Left lung (tissue), 10 donors: ENCODE data around the gene RPLP2. TPM values are rescaled to one million over a fixed set of nuclear protein-coding genes. Genes with fewer than 3 reads are reported as not detected.

ENCODE experiments used
- ATAC-seq: fragments of 200-7000 bp; cut with Tn5 transposase; one replicate; pipeline ENCODE4 v1.9.1; 2020; ENCODE audit warnings: moderate library complexity
- DNase-seq, 4 donors: peaks; one replicate each; pipeline ENCODE4 v3.0.0-alpha.2; 2013 to 2020
- H3K27ac ChIP-seq, 2 donors: fragments of 200-600 bp; sonication (generic) in 1 of 2; one replicate each; pipeline versions ENCODE4 v1.5.0 to v1.8.0; 2020 to 2021
- H3K27me3 ChIP-seq, 2 donors: fragments of 200-600 bp; sonication (generic) in 1 of 2; one replicate each; pipeline versions ENCODE4 v1.5.0 to v1.8.0; 2020 to 2021
- H3K36me3 ChIP-seq, 2 donors: fragments of 200-600 bp; sonication (generic) in 1 of 2; one replicate each; pipeline versions ENCODE4 v1.5.0 to v1.8.0; 2020 to 2021
- H3K4me1 ChIP-seq, 2 donors: fragments of 200-600 bp; one replicate each; pipeline ENCODE4 v1.8.0; 2021
- H3K4me3 ChIP-seq, 2 donors: fragments of 200-600 bp; sonication (generic) in 1 of 2; one replicate each; pipeline versions ENCODE4 v1.5.0 to v1.8.0; 2020 to 2021; ENCODE audit warnings: mild to moderate bottlenecking in 1 of 2
- H3K9me3 ChIP-seq, 2 donors: fragments of 200-600 bp; sonication (generic) in 1 of 2; one replicate each; pipeline versions ENCODE4 v1.5.0 to v1.8.0; 2020 to 2021
- intact Hi-C, 2 donors: fragments of 100-400 bp; cut with DNase I; formaldehyde crosslinking; loops; one replicate each; pipeline versions ENCODE4 v1.11.2 to v1.14.2; 2022
- polyA plus RNA-seq, 6 donors: library from polyadenylated mRNA; unstranded; fragments of 120-200 nt; gene quantifications; one replicate each; pipeline ENCODE4 v1.2.1, GENCODE V29; 2013; ENCODE audit not compliant: insufficient read length in 6 of 6
- total RNA-seq, 2 donors: library from RNA; stranded (reverse); fragmentation: NEBNext Ultra II Directional; extraction: Animal tissue kit (Norgen Biotek cat#: 25700); gene quantifications; one replicate each; pipeline ENCODE4 v1.2.1, GENCODE V29; 2021
- TF ChIP-seq, protein P1 (sequence below), 2 donors: fragments of 200-600 bp; sonication (generic) in 1 of 2; IDR thresholded peaks; one replicate each; pipeline versions ENCODE4 v1.5.0 to v1.8.0; 2021; ENCODE audit warnings: antibody characterized with exemption in 2 of 2
- donor health status: DM: no; HTN: yes; CAD: no.
- donor health status: DM: no; HTN: no; CAD: no.

Gene RPLP2
- total and polyA plus RNA-seq, 8 donors: 1,154 to 1,802 (median 1,390) TPM

DNA sequence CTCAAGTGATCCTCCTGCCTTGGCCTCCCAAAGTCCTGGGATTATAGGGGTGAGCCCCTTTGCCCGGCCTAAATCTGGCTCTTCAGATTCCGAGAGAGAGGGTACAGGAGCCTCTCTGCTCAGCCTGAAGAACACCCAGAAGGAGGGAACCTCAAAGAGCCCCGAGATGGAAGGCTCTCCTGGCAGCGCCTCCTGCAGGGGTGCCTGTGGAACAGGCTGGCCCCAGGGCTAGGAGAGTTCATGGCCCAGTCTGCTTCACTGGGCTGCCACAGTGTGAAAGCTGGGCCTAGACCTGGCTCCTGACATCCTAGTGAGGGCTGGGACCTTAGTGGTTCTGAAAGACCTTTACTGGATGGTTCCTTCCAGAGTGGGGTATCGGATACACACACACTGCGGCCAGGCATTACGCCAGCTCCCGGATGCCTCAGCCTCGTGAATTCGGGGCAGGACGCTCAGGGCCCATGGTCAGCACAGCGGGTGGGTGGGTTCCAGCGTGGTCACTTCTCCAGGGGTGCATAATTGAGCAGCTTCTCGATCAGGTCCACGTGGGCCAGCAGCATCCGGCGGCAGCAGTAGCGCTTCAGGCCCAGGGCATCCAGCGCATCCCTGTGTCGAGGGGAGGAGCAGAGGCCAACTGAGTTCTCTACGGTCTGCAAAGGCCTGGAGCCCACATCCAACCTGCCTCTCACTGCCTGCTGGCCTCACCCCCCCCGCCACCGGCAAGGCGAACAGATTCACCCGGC is 30.3 kb downstream of the RPLP2 start:
- TF ChIP-seq, protein P1, sequence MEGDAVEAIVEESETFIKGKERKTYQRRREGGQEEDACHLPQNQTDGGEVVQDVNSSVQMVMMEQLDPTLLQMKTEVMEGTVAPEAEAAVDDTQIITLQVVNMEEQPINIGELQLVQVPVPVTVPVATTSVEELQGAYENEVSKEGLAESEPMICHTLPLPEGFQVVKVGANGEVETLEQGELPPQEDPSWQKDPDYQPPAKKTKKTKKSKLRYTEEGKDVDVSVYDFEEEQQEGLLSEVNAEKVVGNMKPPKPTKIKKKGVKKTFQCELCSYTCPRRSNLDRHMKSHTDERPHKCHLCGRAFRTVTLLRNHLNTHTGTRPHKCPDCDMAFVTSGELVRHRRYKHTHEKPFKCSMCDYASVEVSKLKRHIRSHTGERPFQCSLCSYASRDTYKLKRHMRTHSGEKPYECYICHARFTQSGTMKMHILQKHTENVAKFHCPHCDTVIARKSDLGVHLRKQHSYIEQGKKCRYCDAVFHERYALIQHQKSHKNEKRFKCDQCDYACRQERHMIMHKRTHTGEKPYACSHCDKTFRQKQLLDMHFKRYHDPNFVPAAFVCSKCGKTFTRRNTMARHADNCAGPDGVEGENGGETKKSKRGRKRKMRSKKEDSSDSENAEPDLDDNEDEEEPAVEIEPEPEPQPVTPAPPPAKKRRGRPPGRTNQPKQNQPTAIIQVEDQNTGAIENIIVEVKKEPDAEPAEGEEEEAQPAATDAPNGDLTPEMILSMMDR (IDR thresholded peaks at IDR 0.05): no peak
- peaks cover 21 to 76% of the 10 kb centered on the region in 2 donors for H3K4me1 ChIP-seq
- intact Hi-C loops: no loop called here
- DNase-seq (no peak), ATAC-seq (no peak)
- H3K9me3 ChIP-seq: no peaks in the 10 kb centered on the region
- H3K27ac ChIP-seq: peak overlapping the region in 1 of 2 donors; percentile 18
- H3K36me3 ChIP-seq: peaks cover 0 to 54% of the 10 kb centered on the region in 2 donors
- H3K4me3 ChIP-seq: peak overlapping the region in 1 of 2 donors; percentile 98
- H3K27me3 ChIP-seq: peaks cover 0 to 11% of the 10 kb centered on the region in 2 donors

DNA sequence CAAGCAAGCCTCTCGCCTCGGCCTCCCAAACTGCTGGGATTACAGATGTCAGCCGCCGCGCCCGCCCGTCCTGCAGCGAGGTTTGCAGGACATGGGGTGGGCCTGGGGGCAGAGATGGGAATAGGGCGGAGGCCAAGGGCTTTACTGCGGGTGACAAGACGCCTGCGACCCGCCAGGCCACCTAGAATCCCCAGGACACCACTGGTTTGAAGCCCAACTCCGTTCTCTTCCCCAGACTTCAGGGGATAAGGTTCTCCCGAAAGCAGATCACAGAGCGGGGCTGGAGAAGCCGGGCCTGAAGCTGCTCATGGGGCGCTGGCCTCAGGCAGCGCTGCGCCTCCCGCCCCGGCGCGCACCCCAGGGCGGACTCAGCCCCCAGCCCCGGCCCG is 32.2 kb downstream of the RPLP2 start:
- peaks cover 0 to 41% of the 10 kb centered on the region in 2 donors for H3K36me3 ChIP-seq
- intact Hi-C loops: no loop called here
- peaks cover 29 to 74% of the 10 kb centered on the region in 2 donors for H3K4me1 ChIP-seq
- TF ChIP-seq, protein P1 (IDR thresholded peaks at IDR 0.05): no peak
- peak overlapping the region; percentile 91 to 92 for H3K27ac ChIP-seq
- ATAC-seq (no peak), DNase-seq (no peak)
- H3K4me3 ChIP-seq: peak overlapping the region; percentile 98 to 99
- H3K9me3 ChIP-seq: no peaks in the 10 kb centered on the region
- H3K27me3 ChIP-seq: peaks cover 0 to 11% of the 10 kb centered on the region in 2 donors

DNA sequence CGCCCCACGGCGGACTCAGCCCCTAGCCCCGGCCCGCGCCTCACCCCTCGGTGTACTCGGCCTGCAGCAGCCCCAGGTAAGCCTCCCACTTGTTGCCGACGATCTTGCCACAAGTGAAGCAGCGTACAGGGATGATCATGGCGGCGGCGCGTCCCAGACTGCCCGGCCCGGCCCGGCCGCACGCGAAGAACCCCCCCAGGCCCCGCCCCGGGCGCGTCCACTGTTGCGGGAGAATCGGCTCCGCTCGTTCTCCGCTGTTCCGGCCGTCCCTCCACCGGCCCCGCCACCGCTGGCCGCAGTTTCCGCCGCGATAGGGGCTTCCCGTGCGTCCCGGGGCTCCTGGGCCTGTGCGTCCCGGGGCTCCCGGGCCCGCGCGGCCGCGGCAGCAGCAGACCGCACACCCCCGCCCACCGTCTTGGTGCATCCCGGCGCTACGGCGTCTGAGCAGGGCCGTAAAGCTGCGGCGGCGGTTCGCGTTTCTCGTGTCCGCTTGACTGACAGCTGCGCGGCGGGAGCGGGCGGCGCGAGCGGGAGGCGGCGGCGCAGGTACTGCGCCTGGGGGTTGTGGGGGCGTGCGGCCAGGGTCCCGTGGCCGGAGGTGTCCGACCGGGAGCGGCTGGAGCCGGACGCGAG is 32.7 kb downstream of the RPLP2 start, which contains the start of the genes POLR2L and TSPAN4:
Gene POLR2L (minus strand): TSS at position 160 of the 633 bp plus-strand sequence. CDS start 21 bp downstream, at position 139.
Gene TSPAN4 (plus strand): TSS at position 483 of the 633 bp plus-strand sequence. CDS start 7,453 bp downstream, outside the sequence.
- H3K36me3 ChIP-seq: peaks cover 0 to 36% of the 10 kb centered on the region in 2 donors
- H3K4me3 ChIP-seq: peak within 1 kb of the TSS; percentile 98 to 99
- ATAC-seq (peak; percentile 44), DNase-seq (peak; percentile 87 to 96 (median 90))
- intact Hi-C loops: no loop called here
- peaks cover 29 to 73% of the 10 kb centered on the region in 2 donors for H3K4me1 ChIP-seq
- TF ChIP-seq, protein P1 (IDR thresholded peaks at IDR 0.05): no peak
- peak within 1 kb of the TSS; percentile 91 to 92 for H3K27ac ChIP-seq
- peaks cover 0 to 11% of the 10 kb centered on the region in 2 donors for H3K27me3 ChIP-seq
- no peaks in the 10 kb centered on the region for H3K9me3 ChIP-seq

DNA sequence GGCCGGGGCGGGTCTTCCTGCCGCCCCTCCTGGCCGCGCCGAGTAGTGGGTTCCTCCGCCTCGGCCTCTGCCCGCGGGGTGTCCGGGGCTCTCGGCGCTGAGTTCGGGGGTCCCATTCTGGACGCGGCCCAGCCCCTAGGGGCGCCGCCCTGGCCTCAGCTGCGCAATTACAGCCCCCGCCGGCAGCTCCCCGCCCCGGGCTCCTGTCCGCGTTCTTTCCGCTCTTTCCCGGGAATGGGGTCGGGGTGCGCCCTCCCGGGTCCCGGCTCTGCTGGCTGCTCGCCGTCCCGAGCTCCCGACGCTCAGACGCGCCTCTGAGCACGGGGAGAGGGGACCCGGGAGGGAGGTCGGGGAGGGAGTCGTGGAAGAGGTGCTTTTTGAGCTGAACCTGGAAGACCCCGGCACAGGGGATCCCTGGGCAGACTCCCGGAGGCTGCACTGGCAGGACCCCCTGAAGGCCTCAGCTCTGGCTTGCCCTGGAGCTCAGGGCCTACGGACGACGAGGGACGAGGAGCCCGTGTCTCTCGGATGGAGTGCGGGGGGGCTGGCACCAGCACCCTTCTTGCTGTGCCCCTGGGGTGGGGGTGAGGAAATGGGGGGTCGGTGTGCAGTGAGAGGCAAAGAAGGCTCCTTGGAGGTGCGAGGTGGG is 33.4 kb downstream of the RPLP2 start:
- DNase-seq (no peak), ATAC-seq (no peak)
- H3K27me3 ChIP-seq: peaks cover 0 to 16% of the 10 kb centered on the region in 2 donors
- H3K36me3 ChIP-seq: peaks cover 0 to 29% of the 10 kb centered on the region in 2 donors
- H3K27ac ChIP-seq: peak overlapping the region; percentile 91 to 92
- no peaks in the 10 kb centered on the region for H3K9me3 ChIP-seq
- H3K4me3 ChIP-seq: peak overlapping the region; percentile 98 to 99
- intact Hi-C loops: no loop called here
- peaks cover 29 to 74% of the 10 kb centered on the region in 2 donors for H3K4me1 ChIP-seq
- TF ChIP-seq, protein P1 (IDR thresholded peaks at IDR 0.05): no peak
